Measurements from ENCODE around the gene THAP5. TPM values are rescaled to one million over a fixed set of nuclear protein-coding genes. Genes with fewer than 3 reads are reported as not detected.

Gene THAP5, protein sequence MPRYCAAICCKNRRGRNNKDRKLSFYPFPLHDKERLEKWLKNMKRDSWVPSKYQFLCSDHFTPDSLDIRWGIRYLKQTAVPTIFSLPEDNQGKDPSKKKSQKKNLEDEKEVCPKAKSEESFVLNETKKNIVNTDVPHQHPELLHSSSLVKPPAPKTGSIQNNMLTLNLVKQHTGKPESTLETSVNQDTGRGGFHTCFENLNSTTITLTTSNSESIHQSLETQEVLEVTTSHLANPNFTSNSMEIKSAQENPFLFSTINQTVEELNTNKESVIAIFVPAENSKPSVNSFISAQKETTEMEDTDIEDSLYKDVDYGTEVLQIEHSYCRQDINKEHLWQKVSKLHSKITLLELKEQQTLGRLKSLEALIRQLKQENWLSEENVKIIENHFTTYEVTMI
- polyA plus RNA-seq (2013, experiment 1 of 2), result 19.2 TPM
- 25.0 TPM for polyA plus RNA-seq (2013, experiment 2 of 2)

DNA sequence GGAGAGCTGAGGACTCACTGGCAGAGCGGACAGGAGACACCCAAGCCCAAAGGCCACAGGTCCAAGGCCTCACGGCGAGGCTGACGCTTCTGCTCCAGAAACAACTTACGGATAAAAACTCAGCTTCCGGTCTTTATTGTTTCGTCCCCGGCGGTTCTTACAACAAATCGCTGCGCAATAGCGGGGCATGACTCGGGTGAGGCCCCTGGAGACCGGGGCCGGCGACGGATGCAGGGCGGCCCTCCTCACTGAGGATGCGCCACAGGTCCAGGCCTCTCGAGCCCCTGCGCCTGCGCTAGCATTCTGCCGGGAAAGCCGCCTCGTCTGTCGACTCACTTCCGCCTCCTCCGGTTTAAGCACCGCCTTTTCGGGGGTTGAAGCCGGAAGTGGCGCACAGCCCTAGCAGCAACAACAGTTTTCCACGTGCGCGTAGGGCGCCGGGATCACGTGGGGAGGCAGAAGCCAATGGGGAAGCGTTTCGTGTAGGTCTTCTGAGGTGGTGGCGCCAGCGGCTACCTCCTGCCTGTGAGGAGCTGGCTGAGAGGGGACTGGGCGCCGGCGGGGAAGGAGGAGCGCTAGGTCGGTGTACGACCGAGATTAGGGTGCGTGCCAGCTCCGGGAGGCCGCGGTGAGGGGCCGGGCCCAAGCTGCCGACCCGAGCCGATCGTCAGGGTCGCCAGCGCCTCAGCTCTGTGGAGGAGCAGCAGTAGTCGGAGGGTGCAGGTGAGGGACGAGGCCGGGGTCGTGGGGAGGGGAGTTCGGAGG is at the start of gene THAP5, which contains the start of gene DNAJB9:
Gene THAP5 (minus strand): TSS at position 326 of the 765 bp plus-strand sequence. CDS start 137 bp downstream, at position 189.
Gene DNAJB9 (plus strand): TSS at position 494 of the 765 bp plus-strand sequence. CDS start 1,853 bp downstream, outside the sequence.
- Histone ChIP-seq H3K4me1 (ENCODE audit: control insufficient read depth, insufficient read depth, low read length, poor library complexity, severe bottlenecking) (peaks cover 2% of the 10 kb centered on the region), H3K4me3 (ENCODE audit: extremely low read depth, insufficient read depth, low read length, poor library complexity, severe bottlenecking) (peak within 1 kb of the TSS; percentile 79), H3K27ac (ENCODE audit: low read depth, low read length, severe bottlenecking) (peak within 1 kb of the TSS; percentile 87), H3K36me3 (ENCODE audit: control insufficient read depth, insufficient read depth, low read length) (peaks cover 32% of the 10 kb centered on the region), H3K9me3 (ENCODE audit: control insufficient read depth, low read length) (no peaks in the 10 kb centered on the region)
- WGBS, 2 experiments (ENCODE audit: insufficient coverage in 2 of 2), result 0% methylated on average over 36 to 39 of the region's 65 CpGs

GRCh38 chr7:108618056-108618455 is 48.5 kb upstream of the THAP5 start:
- Histone ChIP-seq H3K9me3 (ENCODE audit: control insufficient read depth, low read length) (no peaks in the 10 kb centered on the region), H3K4me3 (ENCODE audit: extremely low read depth, insufficient read depth, low read length, poor library complexity, severe bottlenecking) (no peak overlapping the region), H3K27ac (ENCODE audit: low read depth, low read length, severe bottlenecking) (no peak overlapping the region), H3K4me1 (ENCODE audit: control insufficient read depth, insufficient read depth, low read length, poor library complexity, severe bottlenecking) (no peaks in the 10 kb centered on the region), H3K36me3 (ENCODE audit: control insufficient read depth, insufficient read depth, low read length) (no peaks in the 10 kb centered on the region)
- WGBS, 2 experiments (ENCODE audit: insufficient coverage in 2 of 2), result 90 to 100% methylated on average over 1 to 2 of the region's 3 CpGs

GRCh38 chr7:108614896-108615295 is 45.4 kb upstream of the THAP5 start:
- 85 to 94% methylated on average over 2 to 3 of the region's 3 CpGs for WGBS, 2 experiments (ENCODE audit: insufficient coverage in 2 of 2)
- Histone ChIP-seq H3K36me3 (ENCODE audit: control insufficient read depth, insufficient read depth, low read length) (no peaks in the 10 kb centered on the region), H3K9me3 (ENCODE audit: control insufficient read depth, low read length) (no peaks in the 10 kb centered on the region), H3K4me1 (ENCODE audit: control insufficient read depth, insufficient read depth, low read length, poor library complexity, severe bottlenecking) (no peaks in the 10 kb centered on the region), H3K27ac (ENCODE audit: low read depth, low read length, severe bottlenecking) (no peak overlapping the region), H3K4me3 (ENCODE audit: extremely low read depth, insufficient read depth, low read length, poor library complexity, severe bottlenecking) (no peak overlapping the region)

- no peaks in the 10 kb centered on the region for H3K36me3 ChIP-seq (ENCODE audit: control insufficient read depth, insufficient read depth, low read length)
- no peaks in the 10 kb centered on the region for H3K4me1 ChIP-seq (ENCODE audit: control insufficient read depth, insufficient read depth, low read length, poor library complexity, severe bottlenecking)
- H3K4me3 ChIP-seq (ENCODE audit: extremely low read depth, insufficient read depth, low read length, poor library complexity, severe bottlenecking), result no peak overlapping the region
- no peak overlapping the region for H3K27ac ChIP-seq (ENCODE audit: low read depth, low read length, severe bottlenecking)
- no peaks in the 10 kb centered on the region for H3K9me3 ChIP-seq (ENCODE audit: control insufficient read depth, low read length)
- 92 to 96% methylated on average over 2 to 3 of the region's 4 CpGs for WGBS, 2 experiments (ENCODE audit: insufficient coverage in 2 of 2)
Observed at GRCh38 chr7:108613949-108614381, 44.5 kb upstream of the THAP5 start.

DNA sequence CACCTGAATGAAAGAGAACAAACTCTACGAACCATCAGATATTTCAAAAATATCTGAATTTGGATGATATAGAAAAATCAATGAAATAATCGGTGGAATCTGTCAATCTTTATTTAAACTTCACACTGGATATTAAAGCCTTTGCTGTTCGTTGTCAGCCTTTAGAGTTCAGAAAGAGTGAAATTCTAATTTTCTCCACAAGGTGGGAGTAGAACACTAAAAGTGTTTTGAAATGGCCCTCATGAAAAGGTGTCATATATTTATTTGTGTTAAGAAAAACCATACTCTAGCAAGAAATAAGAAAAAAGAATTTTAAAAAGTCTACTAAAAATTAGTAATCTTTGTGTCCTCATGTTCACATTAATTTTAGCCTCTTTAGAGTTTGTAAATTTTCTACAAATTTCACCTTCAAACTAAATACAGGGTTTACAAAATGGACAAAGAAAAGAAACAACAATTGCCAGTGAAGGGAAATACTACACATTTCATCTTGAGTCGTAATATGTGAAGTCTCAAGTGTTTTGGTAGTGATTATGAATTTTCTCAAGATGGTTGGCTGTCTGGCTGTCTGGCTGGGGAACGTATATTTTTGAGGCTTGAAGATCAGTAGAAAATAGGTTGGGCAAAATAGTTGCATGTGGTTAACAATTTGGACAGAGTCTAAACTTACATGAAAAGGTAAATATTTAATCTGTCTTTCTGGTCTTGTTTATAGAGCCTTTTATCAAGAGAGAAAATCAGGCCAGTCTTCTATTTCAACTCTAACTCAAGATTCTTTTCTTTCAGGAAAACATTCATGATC is 43.8 kb upstream of the THAP5 start:
- Histone ChIP-seq H3K36me3 (ENCODE audit: control insufficient read depth, insufficient read depth, low read length) (no peaks in the 10 kb centered on the region), H3K9me3 (ENCODE audit: control insufficient read depth, low read length) (no peaks in the 10 kb centered on the region), H3K27ac (ENCODE audit: low read depth, low read length, severe bottlenecking) (no peak overlapping the region), H3K4me3 (ENCODE audit: extremely low read depth, insufficient read depth, low read length, poor library complexity, severe bottlenecking) (no peak overlapping the region), H3K4me1 (ENCODE audit: control insufficient read depth, insufficient read depth, low read length, poor library complexity, severe bottlenecking) (no peaks in the 10 kb centered on the region)
- 20 to 60% methylated on average over 1 to 2 of the region's 5 CpGs for WGBS, 2 experiments (ENCODE audit: insufficient coverage in 2 of 2)

DNA sequence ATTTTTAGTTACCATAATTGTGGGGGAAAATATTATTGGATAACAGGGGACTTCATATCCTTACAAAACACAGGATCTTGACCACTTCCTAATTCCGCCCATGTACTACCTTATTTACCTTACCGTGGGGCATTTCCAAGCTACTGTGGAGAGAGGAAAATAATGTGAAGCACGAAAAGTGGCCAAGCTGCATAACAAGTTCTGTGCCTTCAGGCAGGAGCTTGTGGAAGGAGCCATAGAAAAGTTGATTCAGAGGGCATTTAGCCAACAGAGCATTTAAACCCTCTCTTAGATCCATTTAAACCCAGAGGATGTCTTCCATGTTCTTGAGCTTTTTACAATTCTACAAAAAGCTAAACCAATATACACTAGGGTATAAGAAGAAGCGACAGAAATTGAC is 41.8 kb upstream of the THAP5 start:
- WGBS, 2 experiments (ENCODE audit: insufficient coverage in 2 of 2), result 80% methylated on average over 1 of the region's 4 CpGs; no CpG with 5 or more reads in 1 of the 2 experiments
- H3K4me3 ChIP-seq (ENCODE audit: extremely low read depth, insufficient read depth, low read length, poor library complexity, severe bottlenecking), result no peak overlapping the region
- no peaks in the 10 kb centered on the region for H3K36me3 ChIP-seq (ENCODE audit: control insufficient read depth, insufficient read depth, low read length)

DNA sequence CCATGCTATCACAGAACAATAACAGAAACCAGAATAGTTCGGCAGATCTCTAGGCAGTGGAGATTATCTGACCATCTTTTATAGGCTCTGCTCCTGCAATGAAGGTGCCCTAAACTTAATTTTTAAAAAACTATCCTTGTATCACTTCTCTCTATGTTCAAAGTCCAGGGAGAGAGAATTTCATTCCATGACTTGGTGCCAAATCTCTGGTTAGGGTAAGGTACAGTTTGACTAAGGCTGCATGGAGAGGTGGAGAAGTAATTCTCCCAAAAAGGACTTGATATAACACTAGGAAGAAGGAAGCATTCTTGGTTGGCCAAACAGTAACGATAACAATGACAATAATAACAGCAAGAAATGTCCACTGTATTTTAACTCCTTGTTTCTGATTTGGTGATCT is 40.1 kb upstream of the THAP5 start:
- 100% methylated on average over 1 of the region's 2 CpGs; no CpG with 5 or more reads in 1 of the 2 experiments for WGBS, 2 experiments (ENCODE audit: insufficient coverage in 2 of 2)
- no peaks in the 10 kb centered on the region for H3K36me3 ChIP-seq (ENCODE audit: control insufficient read depth, insufficient read depth, low read length)

More for the DNA sequence above, 41.8 kb upstream of the THAP5 start:
- no peaks in the 10 kb centered on the region for H3K9me3 ChIP-seq (ENCODE audit: control insufficient read depth, low read length)
- no peaks in the 10 kb centered on the region for H3K4me1 ChIP-seq (ENCODE audit: control insufficient read depth, insufficient read depth, low read length, poor library complexity, severe bottlenecking)
- no peak overlapping the region for H3K27ac ChIP-seq (ENCODE audit: low read depth, low read length, severe bottlenecking)

GRCh38 chr7:108605559-108606201 is 36.2 kb upstream of the THAP5 start:
- Histone ChIP-seq H3K36me3 (ENCODE audit: control insufficient read depth, insufficient read depth, low read length) (no peaks in the 10 kb centered on the region), H3K4me1 (ENCODE audit: control insufficient read depth, insufficient read depth, low read length, poor library complexity, severe bottlenecking) (no peaks in the 10 kb centered on the region), H3K9me3 (ENCODE audit: control insufficient read depth, low read length) (no peaks in the 10 kb centered on the region), H3K4me3 (ENCODE audit: extremely low read depth, insufficient read depth, low read length, poor library complexity, severe bottlenecking) (no peak overlapping the region), H3K27ac (ENCODE audit: low read depth, low read length, severe bottlenecking) (no peak overlapping the region)
- 93 to 100% methylated on average over 3 to 5 of the region's 7 CpGs for WGBS, 2 experiments (ENCODE audit: insufficient coverage in 2 of 2)

More for the DNA sequence above, 40.1 kb upstream of the THAP5 start:
- Histone ChIP-seq H3K27ac (ENCODE audit: low read depth, low read length, severe bottlenecking) (no peak overlapping the region), H3K4me3 (ENCODE audit: extremely low read depth, insufficient read depth, low read length, poor library complexity, severe bottlenecking) (no peak overlapping the region), H3K4me1 (ENCODE audit: control insufficient read depth, insufficient read depth, low read length, poor library complexity, severe bottlenecking) (no peaks in the 10 kb centered on the region), H3K9me3 (ENCODE audit: control insufficient read depth, low read length) (no peaks in the 10 kb centered on the region)

GRCh38 chr7:108604307-108605077 is 35.0 kb upstream of the THAP5 start:
- 86 to 92% methylated on average over 4 to 6 of the region's 11 CpGs for WGBS, 2 experiments (ENCODE audit: insufficient coverage in 2 of 2)
- Histone ChIP-seq H3K27ac (ENCODE audit: low read depth, low read length, severe bottlenecking) (no peak overlapping the region), H3K9me3 (ENCODE audit: control insufficient read depth, low read length) (no peaks in the 10 kb centered on the region), H3K36me3 (ENCODE audit: control insufficient read depth, insufficient read depth, low read length) (no peaks in the 10 kb centered on the region), H3K4me1 (ENCODE audit: control insufficient read depth, insufficient read depth, low read length, poor library complexity, severe bottlenecking) (no peaks in the 10 kb centered on the region), H3K4me3 (ENCODE audit: extremely low read depth, insufficient read depth, low read length, poor library complexity, severe bottlenecking) (no peak overlapping the region)
